HG02678 (cell line): Measurements from ENCODE around the gene PLXND1.
"Not testable (repeated sequence)": the region's sequence is repeated elsewhere in the genome, so short reads cannot be mapped to it uniquely, and the experiment has no call there.

ENCODE experiments used
- ATAC-seq: cut with Tn5 transposase; IDR thresholded peaks from one replicate; pipeline ENCODE4 v1.9.1; 2021; ENCODE audit warnings: mild to moderate bottlenecking, moderate library complexity; ENCODE audit not compliant: unreplicated experiment

PLXND1 gene

GRCh38 chr3:129553719-129554118 is 52.8 kb downstream of the PLXND1 start:
- no peak for ATAC-seq

- ATAC-seq = no peak
Measured at GRCh38 chr3:129553171-129553570, 53.3 kb downstream of the PLXND1 start.

GRCh38 chr3:129552287-129553050 is 54.0 kb downstream of the PLXND1 start:
- ATAC-seq = no peak

GRCh38 chr3:129549805-129550204 is 56.7 kb downstream of the PLXND1 start:
- no peak for ATAC-seq

GRCh38 chr3:129549006-129549800 is 57.3 kb downstream of the PLXND1 start:
- ATAC-seq = no peak

GRCh38 chr3:129548104-129548965 is 58.1 kb downstream of the PLXND1 start:
- no peak for ATAC-seq

- ATAC-seq = no peak
Measured at GRCh38 chr3:129547241-129547640, 59.2 kb downstream of the PLXND1 start.

- ATAC-seq = not testable (repeated sequence)
Measured at GRCh38 chr3:129545951-129546350, 60.5 kb downstream of the PLXND1 start.

- no peak for ATAC-seq
Measured at GRCh38 chr3:129543999-129544398, 62.5 kb downstream of the PLXND1 start.

- ATAC-seq = no peak
Measured at GRCh38 chr3:129543156-129543790, 63.2 kb downstream of the PLXND1 start, which contains the start of gene H1-8. Gene H1-8 (plus strand): TSS chr3:129543175. CDS start chr3:129543219, 44 bp downstream.

- ATAC-seq = no peak
Measured at GRCh38 chr3:129542747-129543146, 63.7 kb downstream of the PLXND1 start.

- ATAC-seq = no peak
Measured at GRCh38 chr3:129540776-129541516, 65.5 kb downstream of the PLXND1 start.

- ATAC-seq = no peak
Measured at GRCh38 chr3:129539206-129539605, 67.3 kb downstream of the PLXND1 start.

- no peak for ATAC-seq
Measured at GRCh38 chr3:129536804-129537203, 69.7 kb downstream of the PLXND1 start.

- ATAC-seq = no peak
Measured at GRCh38 chr3:129536374-129536667, 70.2 kb downstream of the PLXND1 start.

- no peak for ATAC-seq
Measured at GRCh38 chr3:129535075-129535474, 71.4 kb downstream of the PLXND1 start.

- ATAC-seq = no peak
Measured at GRCh38 chr3:129534428-129535027, 71.9 kb downstream of the PLXND1 start.

GRCh38 chr3:129533406-129533805 is 73.1 kb downstream of the PLXND1 start:
- no peak for ATAC-seq

- no peak for ATAC-seq
Measured at GRCh38 chr3:129532261-129532660, 74.2 kb downstream of the PLXND1 start.

- ATAC-seq = no peak
Measured at GRCh38 chr3:129531699-129532098, 74.8 kb downstream of the PLXND1 start.
